ENCODE measurements around the gene FAM120B. TPM values are rescaled to one million over a fixed set of nuclear protein-coding genes. Genes with fewer than 3 reads are reported as not detected.

The FAM120B gene
- total RNA-seq, 3 donors from 2014 or later, result 28.8 to 35.0 (median 33.8) TPM

GRCh38 chr6:170438402-170438753 is 131.8 kb downstream of the FAM120B start:
- no peak for DNase-seq (ENCODE audit: low spot score in 2 of 2)
- peaks cover 0 to 3% of the 10 kb centered on the region in 2 donors for H3K27me3 ChIP-seq
- H3K36me3 ChIP-seq, result no peaks in the 10 kb centered on the region
- no peaks in the 10 kb centered on the region for H3K9me3 ChIP-seq
- no peak overlapping the region for H3K27ac ChIP-seq
- H3K4me3 ChIP-seq, result peak overlapping the region; percentile 15 to 62 (median 28)
- no peaks in the 10 kb centered on the region for H3K4me1 ChIP-seq
- intact Hi-C loops (cut with DNase I; ENCODE audit: low total_unique reads), result no loop called here
- TF ChIP-seq POLR2A (IDR thresholded peaks at IDR 0.05), result no peak
- TF ChIP-seq POLR2AphosphoS5 (IDR thresholded peaks at IDR 0.05), result no peak
- no peak for TF ChIP-seq CTCF (IDR thresholded peaks at IDR 0.05)

GRCh38 chr6:170438861-170439260 is 132.3 kb downstream of the FAM120B start:
- peaks cover 0 to 3% of the 10 kb centered on the region in 2 donors for H3K27me3 ChIP-seq
- TF ChIP-seq CTCF (IDR thresholded peaks at IDR 0.05), result no peak
- TF ChIP-seq POLR2AphosphoS5 (IDR thresholded peaks at IDR 0.05), result no peak
- TF ChIP-seq POLR2A (IDR thresholded peaks at IDR 0.05), result no peak
- H3K36me3 ChIP-seq, result no peaks in the 10 kb centered on the region
- intact Hi-C loops (cut with DNase I; ENCODE audit: low total_unique reads), result no loop called here
- H3K4me3 ChIP-seq, result peak overlapping the region in 1 of 3 donors; percentile 62
- no peak for DNase-seq (ENCODE audit: low spot score in 2 of 2)
- H3K4me1 ChIP-seq, result no peaks in the 10 kb centered on the region
- H3K9me3 ChIP-seq, result no peaks in the 10 kb centered on the region
- H3K27ac ChIP-seq, result no peak overlapping the region

GRCh38 chr6:170439366-170440361 is 133.1 kb downstream of the FAM120B start:
- no peak for TF ChIP-seq POLR2AphosphoS5 (IDR thresholded peaks at IDR 0.05)
- TF ChIP-seq POLR2A (IDR thresholded peaks at IDR 0.05), result no peak
- TF ChIP-seq CTCF (IDR thresholded peaks at IDR 0.05), result no peak
- DNase-seq (ENCODE audit: low spot score in 2 of 2), result no peak
- H3K36me3 ChIP-seq, result no peaks in the 10 kb centered on the region
- no peaks in the 10 kb centered on the region for H3K9me3 ChIP-seq
- H3K4me3 ChIP-seq, result no peak overlapping the region
- no peak overlapping the region for H3K27ac ChIP-seq
- H3K27me3 ChIP-seq, result peaks cover 0 to 3% of the 10 kb centered on the region in 2 donors
- H3K4me1 ChIP-seq, result no peaks in the 10 kb centered on the region
- intact Hi-C loops (cut with DNase I; ENCODE audit: low total_unique reads), result no loop called here

GRCh38 chr6:170440437-170440836 is 133.9 kb downstream of the FAM120B start:
- intact Hi-C loops (cut with DNase I; ENCODE audit: low total_unique reads), result no loop called here
- TF ChIP-seq POLR2A (IDR thresholded peaks at IDR 0.05) (no peak), POLR2AphosphoS5 (IDR thresholded peaks at IDR 0.05) (no peak)
- no peaks in the 10 kb centered on the region for H3K4me1 ChIP-seq
- H3K4me3 ChIP-seq, result no peak overlapping the region
- no peaks in the 10 kb centered on the region for H3K36me3 ChIP-seq
- no peaks in the 10 kb centered on the region for H3K9me3 ChIP-seq
- H3K27ac ChIP-seq, result no peak overlapping the region
- no peak for DNase-seq (ENCODE audit: low spot score in 2 of 2)
- peaks cover 0 to 3% of the 10 kb centered on the region in 2 donors for H3K27me3 ChIP-seq

GRCh38 chr6:170441316-170441715 is 134.8 kb downstream of the FAM120B start:
- intact Hi-C loops (cut with DNase I; ENCODE audit: low total_unique reads), result no loop called here
- TF ChIP-seq POLR2AphosphoS5 (IDR thresholded peaks at IDR 0.05), result no peak
- TF ChIP-seq CTCF (IDR thresholded peaks at IDR 0.05), result no peak
- no peak for TF ChIP-seq POLR2A (IDR thresholded peaks at IDR 0.05)

More at GRCh38 chr6:170441316-170441715, 134.8 kb downstream of the FAM120B start:
- no peak for DNase-seq (ENCODE audit: low spot score in 2 of 2)
- Histone ChIP-seq H3K27ac (no peak overlapping the region), H3K36me3 (no peaks in the 10 kb centered on the region), H3K4me3 (no peak overlapping the region), H3K27me3 (peaks cover 0 to 3% of the 10 kb centered on the region in 2 donors), H3K4me1 (no peaks in the 10 kb centered on the region), H3K9me3 (no peaks in the 10 kb centered on the region)

All from breast epithelium (tissue), 4 donors.